ENCODE data around the gene ACOX3. TPM values are rescaled to one million over a fixed set of nuclear protein-coding genes. Genes with fewer than 3 reads are reported as not detected.

The ACOX3 gene
- total RNA-seq, result 36.2 and 45.6 TPM in 2 replicates

GRCh38 chr4:8440492-8441311, at the start of gene ACOX3, which contains the start of gene TRMT44:
Gene ACOX3, minus strand, starts transcription at chr4:8440723. Its CDS starts 24,202 bp downstream, at chr4:8416521.
Gene TRMT44, plus strand, starts transcription at chr4:8440777. Its CDS starts 46 bp downstream, at chr4:8440823.

Other genes starting within 250 kb of the ACOX3 start
- gene SH3TC1, start 241.4 kb downstream of the ACOX3 start, total RNA-seq, result 6.7 and 8.1 TPM in 2 replicates
- gene HTRA3, start 171.0 kb downstream of the ACOX3 start, total RNA-seq, result 0.35 and 0.86 TPM in 2 replicates
- 11.5 and 25.1 TPM in 2 replicates for gene TRMT44, start 54 bp upstream of the ACOX3 start, total RNA-seq
- gene GPR78, start 139.7 kb upstream of the ACOX3 start, total RNA-seq, result under 0.01 TPM in 1 of 2 replicates, not detected in the other
- 2.9 and 3.5 TPM in 2 replicates for gene CPZ, start 152.0 kb upstream of the ACOX3 start, total RNA-seq

Measured in myometrial cell (primary cell).